CD4-positive, alpha-beta T cell treated with Interleukin-15 for 1 hour (primary cell): Measurements from ENCODE around the gene MAP2K7.
"Not testable (repeated sequence)": the region's sequence is repeated elsewhere in the genome, so short reads cannot be mapped to it uniquely, and the experiment has no call there.

ENCODE experiments used
- DNase-seq: peaks from one replicate; pipeline ENCODE4 v3.0.0-alpha.2; 2020

The MAP2K7 gene

GRCh38 chr19:7885818-7886217 lies 17.9 kb upstream of the MAP2K7 start:
- DNase-seq: no peak

GRCh38 chr19:7887408-7888144 lies 16.1 kb upstream of the MAP2K7 start:
- DNase-seq: no peak

- DNase-seq: no peak
These were observed 15.4 kb upstream of the MAP2K7 start, which contains the start of gene LRRC8E for GRCh38 chr19:7888145-7888825. TSS of gene LRRC8E (plus strand) at chr19:7888510. CDS start at chr19:7895604, 7,094 bp downstream.

GRCh38 chr19:7888826-7889217 lies 14.9 kb upstream of the MAP2K7 start:
- no peak for DNase-seq

- DNase-seq: not testable (repeated sequence)
These were observed 10.1 kb upstream of the MAP2K7 start for GRCh38 chr19:7893362-7894101.

- no peak for DNase-seq
These were observed 8.9 kb upstream of the MAP2K7 start for GRCh38 chr19:7894612-7895309.

- DNase-seq: no peak
These were observed 8.1 kb upstream of the MAP2K7 start for GRCh38 chr19:7895565-7895964.

GRCh38 chr19:7897292-7897691 lies 6.4 kb upstream of the MAP2K7 start:
- no peak for DNase-seq

- DNase-seq: no peak
These were observed 4.7 kb upstream of the MAP2K7 start for GRCh38 chr19:7898967-7899366.

GRCh38 chr19:7899751-7900378 lies 3.8 kb upstream of the MAP2K7 start:
- no peak for DNase-seq

GRCh38 chr19:7900401-7900870 lies 3.2 kb upstream of the MAP2K7 start:
- DNase-seq: no peak

- DNase-seq: no peak
These were observed 2.7 kb upstream of the MAP2K7 start for GRCh38 chr19:7900931-7901330.

GRCh38 chr19:7901337-7901736 lies 2.3 kb upstream of the MAP2K7 start:
- no peak for DNase-seq

- no peak for DNase-seq
These were observed 857 bp upstream of the MAP2K7 start for GRCh38 chr19:7902796-7903243.

GRCh38 chr19:7904074-7905020 lies 670 bp downstream of the MAP2K7 start:
- DNase-seq: peak; percentile 93

GRCh38 chr19:7905268-7905667 lies 1.6 kb downstream of the MAP2K7 start:
- DNase-seq: no peak

- DNase-seq: no peak
These were observed 2.2 kb downstream of the MAP2K7 start for GRCh38 chr19:7905859-7906258.

GRCh38 chr19:7907122-7907521 lies 3.4 kb downstream of the MAP2K7 start:
- DNase-seq: no peak

GRCh38 chr19:7907544-7907943 lies 3.9 kb downstream of the MAP2K7 start:
- DNase-seq: no peak

- no peak for DNase-seq
These were observed 4.5 kb downstream of the MAP2K7 start for GRCh38 chr19:7908078-7908699.
